Measurements from ENCODE around the gene LYRM7.

LYRM7 gene

GRCh38 chr5:131206061-131206460, 35.3 kb downstream of the LYRM7 start:
- ChIA-PET POLR2A (no interaction called here), CTCF (interaction anchor here (0.6 to 1.8 kb wide), 6 partner anchors 9 to 205 kb away, joined by 3 to 5 read pairs (median 3); no protein-coding TSS in a partner anchor)
- TF ChIP-seq CTCF (IDR thresholded peaks at IDR 0.05; ENCODE audit: control extremely low read depth, extremely low read depth, low read depth, missing control alignments): no peak
- no peak for DNase-seq (ENCODE audit: extremely low spot score)

- CTCF ChIA-PET: interaction anchor here (1.0 to 1.2 kb wide), 2 partner anchors 25 to 204 kb away, joined by 3 read pairs; no protein-coding TSS in a partner anchor
- DNase-seq (ENCODE audit: extremely low spot score): no peak
- POLR2A ChIA-PET: no interaction called here
- TF ChIP-seq CTCF (IDR thresholded peaks at IDR 0.05; ENCODE audit: control extremely low read depth, extremely low read depth, low read depth, missing control alignments): no peak
Measured at GRCh38 chr5:131206772-131207171, 36.0 kb downstream of the LYRM7 start.

GRCh38 chr5:131209175-131209505, 38.4 kb downstream of the LYRM7 start:
- ChIA-PET CTCF (interaction anchor here (0.9 to 1.7 kb wide), 5 partner anchors 10 to 172 kb away, joined by 3 to 8 read pairs (median 4); no protein-coding TSS in a partner anchor), POLR2A (interaction anchor here (1.0 to 1.4 kb wide), 2 partner anchors 12 to 55 kb away, joined by 4 to 5 read pairs; partner anchors contain the start of gene CDC42SE2)
- TF ChIP-seq CTCF (IDR thresholded peaks at IDR 0.05; ENCODE audit: control extremely low read depth, extremely low read depth, low read depth, missing control alignments): no peak
- no peak for DNase-seq (ENCODE audit: extremely low spot score)

DNA sequence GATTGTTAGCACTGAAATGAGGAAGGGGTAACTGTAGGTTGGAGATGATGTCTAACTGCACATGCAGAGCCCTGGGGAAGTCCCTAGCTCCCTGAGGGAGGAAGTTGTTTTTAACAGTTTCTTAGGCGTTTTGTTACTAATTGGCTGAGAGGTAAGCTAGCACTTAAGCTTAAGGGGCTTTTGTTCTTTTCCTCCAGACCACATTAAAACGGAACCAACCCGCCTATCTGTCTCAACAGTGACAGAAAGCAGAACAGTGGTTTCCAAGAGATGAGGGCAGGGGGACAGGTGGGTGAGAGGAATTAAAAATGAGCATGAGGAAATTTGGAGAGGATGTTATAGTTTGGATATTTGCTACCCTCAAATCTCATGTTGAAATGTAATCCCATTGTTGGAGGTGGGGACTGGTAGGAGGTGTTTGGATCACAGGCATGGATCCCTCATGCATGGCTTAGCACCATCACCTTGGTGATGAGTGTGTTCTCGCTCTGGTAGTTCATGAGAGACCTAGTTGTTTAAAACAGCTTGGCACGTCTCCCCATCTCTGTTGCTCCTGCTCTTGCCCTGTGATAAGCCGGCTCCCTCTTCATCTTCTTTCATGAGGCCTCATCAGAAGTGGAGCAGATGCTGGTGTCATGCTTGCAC, 38.9 kb downstream of the LYRM7 start:
- DNase-seq (ENCODE audit: extremely low spot score): peak; percentile 73
- ChIA-PET CTCF (interaction anchor here (0.9 to 1.7 kb wide), 5 partner anchors 10 to 172 kb away, joined by 3 to 8 read pairs (median 4); no protein-coding TSS in a partner anchor), POLR2A (interaction anchor here (1.0 to 1.4 kb wide), 2 partner anchors 12 to 54 kb away, joined by 4 to 5 read pairs; partner anchors contain the start of gene CDC42SE2)
- no peak for TF ChIP-seq CTCF (IDR thresholded peaks at IDR 0.05; ENCODE audit: control extremely low read depth, extremely low read depth, low read depth, missing control alignments)

- DNase-seq (ENCODE audit: extremely low spot score): no peak
- CTCF ChIA-PET: interaction anchor here (1.4 to 1.7 kb wide), 3 partner anchors 9 to 15 kb away, joined by 3 to 6 read pairs (median 4); no protein-coding TSS in a partner anchor
- POLR2A ChIA-PET: interaction anchor here (1.4 kb wide), 1 partner anchor 11 kb away, joined by 5 read pairs; no protein-coding TSS in a partner anchor
- no peak for TF ChIP-seq CTCF (IDR thresholded peaks at IDR 0.05; ENCODE audit: control extremely low read depth, extremely low read depth, low read depth, missing control alignments)
Measured at GRCh38 chr5:131210151-131210510, 39.4 kb downstream of the LYRM7 start.

DNA sequence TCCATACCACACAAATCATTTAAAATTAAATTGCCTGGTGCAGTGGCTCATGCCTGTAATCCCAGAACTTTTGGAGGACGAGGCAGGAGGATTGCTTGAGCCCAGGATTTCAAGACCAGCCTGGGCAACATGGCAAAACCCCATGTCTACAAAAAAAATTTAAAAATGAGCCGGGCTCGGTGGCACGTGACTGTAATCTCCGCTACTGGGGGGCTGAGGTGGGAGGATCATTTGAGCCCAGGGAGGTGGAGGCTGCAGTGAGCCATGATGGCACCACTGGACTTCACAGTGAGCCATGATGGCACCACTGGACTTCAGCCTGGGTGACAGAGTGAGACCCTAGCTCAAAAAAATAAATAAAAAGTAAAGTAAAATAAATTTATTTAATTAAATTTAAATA, 40.9 kb downstream of the LYRM7 start:
- ChIA-PET POLR2A (interaction anchor here (1.3 to 2.0 kb wide), 2 partner anchors 10 to 53 kb away, joined by 5 to 6 read pairs; partner anchors contain the start of gene CDC42SE2), CTCF (interaction anchor here (0.9 to 1.6 kb wide), 4 partner anchors 12 to 170 kb away, joined by 3 read pairs; no protein-coding TSS in a partner anchor)
- DNase-seq (ENCODE audit: extremely low spot score): no peak
- TF ChIP-seq CTCF (IDR thresholded peaks at IDR 0.05; ENCODE audit: control extremely low read depth, extremely low read depth, low read depth, missing control alignments): no peak

Measured in GM10248 (cell line).